Activated T-cell treated with anti-CD3 and anti-CD28 coated beads, Interleukin-2, amount 50 U/mL, for 4 hours (primary cell): ENCODE measurements around the gene SMPDL3A. TPM values are rescaled to one million over a fixed set of nuclear protein-coding genes. Genes with fewer than 3 reads are reported as not detected.

Source experiments
- ATAC-seq, 2 donors: fragments of 200-7000 bp; cut with Tn5 transposase; one replicate each; pipeline ENCODE4 v1.10.0; 2021
- DNase-seq: peaks from one replicate; pipeline ENCODE4 v3.0.0-alpha.2; 2020
- H3K27me3 Mint-ChIP-seq: one replicate; pipeline ENCODE4 v1.8.0; 2021; ENCODE audit warnings: low read depth, mixed read lengths
- H3K36me3 Mint-ChIP-seq: one replicate; pipeline ENCODE4 v1.8.0; 2022; ENCODE audit warnings: mixed read lengths; ENCODE audit not compliant: insufficient read depth
- H3K4me1 Mint-ChIP-seq: one replicate; pipeline ENCODE4 v1.8.0; 2021; ENCODE audit warnings: low read depth, mixed read lengths
- H3K4me3 Mint-ChIP-seq: one replicate; pipeline ENCODE4 v1.8.0; 2021; ENCODE audit warnings: mild to moderate bottlenecking, moderate library complexity, mixed read lengths
- H3K9me3 Mint-ChIP-seq: one replicate; pipeline ENCODE4 v1.8.0; 2021; ENCODE audit warnings: mixed read lengths
- total RNA-seq, 3 donors: library from RNA; stranded (reverse); gene quantifications; one replicate each; pipeline ENCODE4 v1.2.1, GENCODE V29; 2021

The SMPDL3A gene
- total RNA-seq, 3 donors from 2014 or later: 0.22 TPM; not detected in 2

DNA sequence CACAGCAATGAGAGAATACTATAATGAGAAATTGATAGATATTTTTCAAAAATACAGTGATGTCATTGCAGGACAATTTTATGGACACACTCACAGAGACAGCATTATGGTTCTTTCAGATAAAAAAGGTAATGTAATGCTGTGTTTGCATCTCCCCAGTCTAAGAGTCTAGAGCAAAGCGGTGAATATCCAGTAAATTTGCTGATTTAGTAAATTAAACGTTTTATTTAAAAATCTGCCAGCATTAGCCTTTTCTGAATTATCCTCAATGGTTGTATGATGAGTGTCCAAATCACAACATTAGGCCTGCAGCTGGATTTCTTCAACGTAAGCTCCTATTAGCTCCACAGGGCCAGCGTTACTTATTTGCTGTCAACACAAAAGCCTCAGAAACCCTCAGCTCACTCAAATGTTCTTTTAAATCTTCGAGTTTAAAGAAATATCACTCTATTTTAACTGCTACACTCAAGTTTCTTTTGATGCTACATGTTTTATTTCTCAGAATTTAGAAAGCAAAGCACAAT is 16.0 kb downstream of the SMPDL3A start:
- Mint-ChIP-seq H3K4me1 (no peaks in the 10 kb centered on the region), H3K4me3 (no peak overlapping the region), H3K36me3 (no peaks in the 10 kb centered on the region), H3K9me3 (no peaks in the 10 kb centered on the region), H3K27me3 (no peaks in the 10 kb centered on the region)
- DNase-seq (no peak), ATAC-seq (no peak)

DNA sequence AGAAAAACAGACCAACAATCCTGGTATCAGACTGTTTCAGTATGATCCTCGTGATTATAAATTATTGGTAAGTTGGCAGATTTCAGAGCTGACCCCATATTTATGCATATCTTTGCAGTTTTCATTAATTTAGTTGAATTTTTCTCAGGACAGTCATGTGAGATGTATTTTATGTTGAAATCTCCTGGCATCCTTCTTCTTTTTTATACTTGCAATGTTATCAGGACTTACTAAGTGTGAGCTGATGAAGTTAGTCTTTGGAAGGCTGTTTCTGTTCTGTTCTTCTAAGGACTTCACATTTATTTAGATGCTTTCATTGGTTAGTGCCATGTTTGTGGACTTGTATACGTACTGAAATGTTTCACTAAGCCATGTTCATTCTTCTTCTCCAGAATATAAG is 17.2 kb downstream of the SMPDL3A start:
- ATAC-seq (no peak), DNase-seq (no peak)
- Mint-ChIP-seq H3K36me3 (no peaks in the 10 kb centered on the region), H3K4me1 (no peaks in the 10 kb centered on the region), H3K9me3 (no peaks in the 10 kb centered on the region), H3K27me3 (no peaks in the 10 kb centered on the region), H3K4me3 (no peak overlapping the region)

DNA sequence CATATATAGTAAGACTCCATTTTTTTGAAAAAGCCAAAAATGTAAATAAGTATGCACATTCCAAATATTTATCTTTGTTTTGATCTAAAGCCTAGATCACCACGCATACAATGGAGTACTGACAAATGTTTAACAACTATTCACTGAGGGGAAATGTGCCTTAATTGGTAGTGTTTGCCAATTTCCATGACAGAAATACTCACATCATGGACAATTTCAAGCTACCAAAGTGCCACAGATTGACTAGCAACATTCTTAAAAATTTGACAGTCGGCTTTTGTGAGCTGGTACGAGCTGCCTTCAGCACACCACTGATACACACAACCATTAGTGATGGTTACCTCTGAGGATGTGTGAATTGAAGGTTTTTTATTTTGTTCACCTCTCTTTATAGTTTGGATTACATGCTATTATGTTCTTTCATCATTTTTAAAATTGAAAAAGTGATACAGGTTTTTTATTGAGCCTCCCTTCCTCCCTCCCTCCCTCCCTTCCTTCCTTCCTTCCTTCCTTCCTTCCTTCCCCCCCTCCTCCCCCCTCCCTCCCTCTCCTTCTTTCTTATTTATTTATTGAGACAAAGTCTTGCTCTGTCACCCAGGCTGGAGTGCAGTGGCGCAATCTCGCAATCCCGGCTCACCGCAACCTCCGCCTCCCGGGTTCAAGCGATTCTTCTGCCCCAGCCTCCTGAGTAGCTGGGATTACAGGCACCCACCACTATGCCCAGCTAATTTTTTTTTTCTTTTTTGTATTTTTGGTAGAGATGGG is 19.2 kb downstream of the SMPDL3A start:
- no peak for DNase-seq
- ATAC-seq: no peak
- no peak overlapping the region for H3K4me3 Mint-ChIP-seq

DNA sequence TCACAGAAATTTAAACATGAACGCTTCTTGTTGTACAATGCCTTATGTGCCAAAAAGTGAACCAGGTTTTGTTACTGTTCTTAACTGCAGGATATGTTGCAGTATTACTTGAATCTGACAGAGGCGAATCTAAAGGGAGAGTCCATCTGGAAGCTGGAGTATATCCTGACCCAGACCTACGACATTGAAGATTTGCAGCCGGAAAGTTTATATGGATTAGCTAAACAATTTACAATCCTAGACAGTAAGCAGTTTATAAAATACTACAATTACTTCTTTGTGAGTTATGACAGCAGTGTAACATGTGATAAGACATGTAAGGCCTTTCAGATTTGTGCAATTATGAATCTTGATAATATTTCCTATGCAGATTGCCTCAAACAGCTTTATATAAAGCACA is 19.9 kb downstream of the SMPDL3A start:
- DNase-seq (no peak), ATAC-seq (no peak)
- H3K27me3 Mint-ChIP-seq: no peaks in the 10 kb centered on the region
- no peaks in the 10 kb centered on the region for H3K36me3 Mint-ChIP-seq
- H3K4me1 Mint-ChIP-seq: no peaks in the 10 kb centered on the region
- H3K9me3 Mint-ChIP-seq: no peaks in the 10 kb centered on the region
- no peak overlapping the region for H3K4me3 Mint-ChIP-seq

More for the DNA sequence above, 19.2 kb downstream of the SMPDL3A start:
- Mint-ChIP-seq H3K36me3 (no peaks in the 10 kb centered on the region), H3K27me3 (no peaks in the 10 kb centered on the region), H3K9me3 (no peaks in the 10 kb centered on the region), H3K4me1 (no peaks in the 10 kb centered on the region)

DNA sequence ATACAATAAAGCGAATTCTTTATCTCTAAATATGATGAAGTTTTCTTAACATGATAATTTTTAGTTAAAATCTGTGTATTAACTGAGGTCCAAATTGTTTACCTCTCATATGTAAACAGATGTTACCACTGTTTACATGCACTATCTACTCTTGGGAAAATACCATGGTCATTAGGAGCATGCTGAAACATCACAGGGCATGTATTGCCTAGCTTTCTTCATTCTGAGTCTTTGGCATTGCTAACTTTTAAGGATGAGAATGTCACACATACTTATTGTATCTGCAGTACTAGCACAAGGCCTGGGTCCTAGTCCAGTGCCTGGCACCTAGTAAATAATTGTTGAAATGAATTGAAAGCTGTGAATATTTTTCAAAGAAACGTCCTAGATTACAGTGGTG is 20.6 kb downstream of the SMPDL3A start:
- no peak for DNase-seq
- no peaks in the 10 kb centered on the region for H3K9me3 Mint-ChIP-seq
- no peak for ATAC-seq
- no peaks in the 10 kb centered on the region for H3K4me1 Mint-ChIP-seq
- H3K4me3 Mint-ChIP-seq: no peak overlapping the region
- no peaks in the 10 kb centered on the region for H3K27me3 Mint-ChIP-seq
- no peaks in the 10 kb centered on the region for H3K36me3 Mint-ChIP-seq

DNA sequence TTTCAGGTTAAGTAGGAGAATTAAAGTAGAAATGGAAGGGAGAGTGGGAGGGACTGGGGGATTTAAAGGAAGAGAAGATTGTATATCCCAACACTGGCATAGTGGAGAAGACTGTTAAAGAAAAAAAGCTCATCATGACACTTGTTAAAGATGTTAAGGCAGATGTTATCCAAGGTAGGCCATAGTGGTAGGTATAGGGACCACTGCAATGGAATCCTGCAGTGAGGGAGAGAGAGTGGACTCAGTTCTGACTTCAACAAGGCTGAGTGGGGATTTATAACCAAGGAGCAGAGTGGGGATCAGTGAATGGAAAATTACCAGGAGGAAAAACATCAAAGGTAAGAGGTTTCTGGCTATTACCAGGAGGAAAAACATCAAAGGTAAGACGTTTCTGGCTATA is 21.1 kb downstream of the SMPDL3A start:
- ATAC-seq: no peak

DNA sequence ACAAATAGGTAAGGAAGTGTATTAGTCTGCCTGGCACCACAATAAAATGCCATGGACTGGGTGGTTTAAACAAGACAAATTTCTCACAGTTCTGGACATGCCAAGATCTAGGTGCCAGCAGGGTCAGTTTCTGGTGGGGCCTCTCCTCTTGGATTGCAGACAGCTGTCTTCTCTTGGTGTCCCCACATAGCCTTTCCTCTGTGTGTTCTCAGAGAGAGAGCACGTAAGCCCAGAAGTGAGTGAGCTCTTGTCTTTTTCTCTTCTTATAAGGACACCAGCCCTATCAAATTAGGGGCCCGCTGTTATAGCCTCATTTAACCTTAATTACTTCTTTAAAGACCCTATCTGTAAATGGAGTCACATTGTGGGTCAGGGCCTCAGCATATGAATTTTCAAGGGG is 28.3 kb downstream of the SMPDL3A start:
- ATAC-seq: no peak
- Mint-ChIP-seq H3K9me3 (no peaks in the 10 kb centered on the region), H3K36me3 (no peaks in the 10 kb centered on the region), H3K4me3 (no peak overlapping the region), H3K4me1 (no peaks in the 10 kb centered on the region), H3K27me3 (no peaks in the 10 kb centered on the region)
- no peak for DNase-seq

More for the DNA sequence above, 21.1 kb downstream of the SMPDL3A start:
- Mint-ChIP-seq H3K36me3 (no peaks in the 10 kb centered on the region), H3K9me3 (no peaks in the 10 kb centered on the region), H3K27me3 (no peaks in the 10 kb centered on the region), H3K4me1 (no peaks in the 10 kb centered on the region), H3K4me3 (no peak overlapping the region)
- DNase-seq: no peak

DNA sequence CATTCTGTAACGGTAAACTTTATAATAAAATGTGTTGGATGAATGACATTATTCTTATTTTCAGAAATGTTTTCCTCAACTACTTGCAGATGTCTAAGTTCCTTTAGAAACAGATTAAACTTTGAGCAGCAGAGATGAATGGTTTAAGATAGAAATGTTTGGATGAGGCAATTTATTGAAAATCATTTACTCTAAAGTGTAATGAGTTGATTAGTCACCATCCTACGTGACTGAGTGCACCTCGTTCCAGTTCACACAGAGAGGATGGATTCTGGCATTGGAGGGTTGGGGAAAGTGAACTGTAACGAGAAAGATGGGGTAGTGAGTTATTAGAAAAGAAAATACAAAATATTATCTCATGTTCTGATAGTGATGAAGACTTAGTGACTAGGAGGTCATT is 28.7 kb downstream of the SMPDL3A start:
- ATAC-seq: no peak
- no peak for DNase-seq
- no peaks in the 10 kb centered on the region for H3K4me1 Mint-ChIP-seq
- no peak overlapping the region for H3K4me3 Mint-ChIP-seq
- no peaks in the 10 kb centered on the region for H3K9me3 Mint-ChIP-seq
- H3K36me3 Mint-ChIP-seq: no peaks in the 10 kb centered on the region
- H3K27me3 Mint-ChIP-seq: no peaks in the 10 kb centered on the region

DNA sequence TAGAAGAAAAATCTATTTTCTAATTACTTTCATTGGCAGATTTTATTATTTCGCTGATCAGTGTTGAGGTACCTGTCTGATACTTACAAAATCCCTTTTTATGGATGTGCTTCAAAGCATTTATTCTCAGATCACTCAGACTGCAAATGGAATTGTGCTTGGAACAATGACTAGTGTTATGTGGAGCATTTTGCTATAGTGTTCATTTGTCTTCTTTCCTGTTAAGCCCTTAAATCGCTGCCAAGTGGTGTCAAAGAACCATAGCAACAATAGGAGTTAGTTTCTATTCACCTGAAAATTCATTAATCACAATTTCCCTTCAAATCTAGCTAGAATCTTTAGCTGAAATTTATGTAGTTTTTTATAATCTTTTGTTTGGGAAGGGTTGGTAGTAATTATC is 29.8 kb downstream of the SMPDL3A start:
- DNase-seq (no peak), ATAC-seq (no peak)
- no peak overlapping the region for H3K4me3 Mint-ChIP-seq
- no peaks in the 10 kb centered on the region for H3K27me3 Mint-ChIP-seq
- H3K9me3 Mint-ChIP-seq: no peaks in the 10 kb centered on the region
- no peaks in the 10 kb centered on the region for H3K36me3 Mint-ChIP-seq
- H3K4me1 Mint-ChIP-seq: no peaks in the 10 kb centered on the region

DNA sequence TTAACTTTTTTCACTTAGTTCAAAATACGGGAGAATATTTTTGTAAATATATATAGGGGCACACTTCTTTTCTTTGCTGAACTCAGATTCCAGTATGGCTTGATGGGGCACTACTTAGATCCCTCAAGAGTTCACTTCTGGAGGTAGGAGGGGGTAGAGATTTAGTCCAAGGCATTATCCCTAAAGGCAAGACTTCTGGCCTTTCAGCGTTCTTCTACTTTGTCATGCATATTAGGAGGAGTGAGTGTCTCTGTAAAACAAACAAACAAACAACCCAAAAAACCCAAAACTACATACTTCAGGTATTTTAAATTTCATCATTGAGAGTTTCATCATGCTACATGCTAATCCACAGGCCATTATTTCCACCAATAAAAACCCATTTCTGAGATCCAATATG is 32.0 kb downstream of the SMPDL3A start:
- Mint-ChIP-seq H3K27me3 (no peaks in the 10 kb centered on the region), H3K9me3 (no peaks in the 10 kb centered on the region), H3K4me1 (no peaks in the 10 kb centered on the region), H3K4me3 (no peak overlapping the region), H3K36me3 (no peaks in the 10 kb centered on the region)
- ATAC-seq: no peak
- no peak for DNase-seq

DNA sequence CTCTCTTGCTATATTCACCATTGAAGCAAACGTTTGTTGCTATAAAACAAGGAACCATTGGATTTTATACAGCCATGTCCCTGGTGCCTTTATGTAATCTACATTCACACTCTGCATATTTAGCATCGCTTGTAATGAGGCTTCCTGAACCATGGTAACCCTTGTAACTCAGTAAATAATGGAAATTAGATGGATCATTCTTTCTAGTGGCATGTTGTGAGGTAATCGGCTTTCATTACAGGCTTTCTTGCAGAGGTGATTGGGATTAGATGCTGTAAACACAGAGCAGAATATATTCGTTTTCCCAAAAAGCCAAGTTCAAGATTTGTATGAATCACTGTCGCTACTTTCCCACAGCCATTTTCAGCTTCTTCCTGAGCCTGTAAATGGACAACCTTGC is 36.1 kb downstream of the SMPDL3A start:
- Mint-ChIP-seq H3K4me1 (no peaks in the 10 kb centered on the region), H3K9me3 (no peaks in the 10 kb centered on the region), H3K27me3 (no peaks in the 10 kb centered on the region), H3K36me3 (no peaks in the 10 kb centered on the region), H3K4me3 (no peak overlapping the region)
- DNase-seq (no peak), ATAC-seq (no peak)

DNA sequence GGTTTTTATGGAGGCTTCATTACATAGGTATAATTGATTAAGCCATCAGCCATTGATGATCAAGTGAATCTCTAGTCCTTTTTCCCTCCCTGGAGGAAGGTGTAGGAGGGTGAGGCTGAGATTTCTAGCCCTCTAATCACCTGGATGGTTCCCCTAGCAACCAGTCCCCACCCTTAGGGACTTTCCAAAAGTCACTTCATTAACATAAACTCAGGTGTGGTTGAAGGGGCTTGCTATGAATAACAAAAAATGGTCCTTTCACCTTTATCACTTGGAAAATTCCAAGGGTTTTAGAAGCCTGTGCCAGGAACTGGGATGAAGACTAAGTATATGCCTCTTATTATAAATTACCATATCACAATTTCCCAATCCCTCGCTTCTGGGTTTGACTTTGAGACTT is 40.4 kb downstream of the SMPDL3A start:
- no peaks in the 10 kb centered on the region for H3K27me3 Mint-ChIP-seq
- H3K9me3 Mint-ChIP-seq: no peaks in the 10 kb centered on the region
- DNase-seq (no peak), ATAC-seq (no peak)
- H3K4me3 Mint-ChIP-seq: no peak overlapping the region
- H3K4me1 Mint-ChIP-seq: no peaks in the 10 kb centered on the region
- H3K36me3 Mint-ChIP-seq: no peaks in the 10 kb centered on the region

DNA sequence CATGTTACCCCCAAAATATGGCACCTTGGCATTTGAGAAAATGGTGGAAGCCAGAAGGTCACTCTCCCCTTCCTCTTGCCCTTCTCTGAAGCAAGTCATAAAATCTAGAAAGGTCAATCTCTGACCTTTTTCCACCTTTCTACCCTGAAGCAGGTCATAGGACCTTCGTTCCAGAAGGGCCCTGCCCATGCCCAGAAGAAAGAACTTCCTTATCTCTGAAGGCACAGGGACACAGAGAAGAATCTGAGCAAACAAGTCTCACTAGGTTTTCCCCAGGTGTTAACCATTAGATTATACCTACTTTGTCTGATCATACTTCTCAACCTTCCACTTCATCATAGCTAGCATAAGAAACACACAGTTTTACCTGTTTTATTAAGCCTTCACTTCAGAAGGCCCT is 42.5 kb downstream of the SMPDL3A start:
- ATAC-seq (no peak), DNase-seq (no peak)
- Mint-ChIP-seq H3K4me1 (no peaks in the 10 kb centered on the region), H3K9me3 (no peaks in the 10 kb centered on the region), H3K4me3 (no peak overlapping the region), H3K27me3 (peaks cover 2% of the 10 kb centered on the region), H3K36me3 (no peaks in the 10 kb centered on the region)

DNA sequence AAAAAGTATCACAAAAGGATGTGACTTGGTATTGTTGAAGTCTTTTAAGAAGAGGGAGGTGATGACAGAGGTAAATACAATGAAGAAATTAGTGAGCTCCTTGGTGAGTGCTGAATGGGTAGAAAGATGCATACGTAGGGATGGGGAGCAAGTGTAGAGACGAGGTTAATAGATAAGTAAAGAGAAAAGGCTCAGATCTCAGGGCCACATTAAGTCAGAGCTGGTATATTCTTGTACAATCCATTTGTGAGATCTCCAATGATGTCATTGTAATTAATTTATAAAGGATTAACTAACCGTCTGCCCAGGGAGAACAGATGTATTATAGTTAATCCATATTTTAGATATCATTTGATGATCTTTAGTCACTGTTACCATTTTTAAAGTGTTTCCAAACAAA is 43.4 kb downstream of the SMPDL3A start:
- no peaks in the 10 kb centered on the region for H3K9me3 Mint-ChIP-seq
- ATAC-seq: no peak
- DNase-seq: no peak

DNA sequence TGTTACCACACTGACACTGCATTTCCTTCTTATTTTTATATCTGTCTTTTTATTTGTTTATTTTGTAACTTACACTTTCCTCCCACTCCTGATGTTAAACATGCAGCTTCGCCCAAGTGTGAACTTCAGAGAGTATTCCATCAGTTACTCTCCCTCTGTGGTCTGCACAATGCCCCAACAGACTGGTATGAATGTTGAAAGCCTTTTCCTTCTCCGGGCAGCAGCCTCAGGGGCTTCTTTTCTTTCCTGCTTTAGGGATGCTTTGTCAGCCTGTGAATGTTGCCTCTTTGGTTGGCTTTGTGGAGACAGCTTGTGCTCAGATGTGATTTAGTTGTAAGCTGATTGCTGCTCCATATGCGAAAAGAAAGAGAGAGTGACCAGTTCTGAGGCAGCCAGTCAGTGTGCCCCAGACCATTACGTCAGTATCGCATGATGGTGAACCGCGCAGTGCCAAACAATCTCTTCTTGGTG is 44.0 kb downstream of the SMPDL3A start:
- Mint-ChIP-seq H3K4me3 (no peak overlapping the region), H3K36me3 (no peaks in the 10 kb centered on the region), H3K9me3 (no peaks in the 10 kb centered on the region), H3K4me1 (no peaks in the 10 kb centered on the region), H3K27me3 (peaks cover 2% of the 10 kb centered on the region)
- DNase-seq (no peak), ATAC-seq (no peak)

More for the DNA sequence above, 43.4 kb downstream of the SMPDL3A start:
- Mint-ChIP-seq H3K4me1 (no peaks in the 10 kb centered on the region), H3K36me3 (no peaks in the 10 kb centered on the region), H3K27me3 (peaks cover 2% of the 10 kb centered on the region), H3K4me3 (no peak overlapping the region)
